Hepatic stellate cell (primary cell): ENCODE results near the gene C12orf75.
"Not testable (repeated sequence)": the region's sequence is repeated elsewhere in the genome, so short reads cannot be mapped to it uniquely, and the experiment has no call there.

Experiments
- DNase-seq: peaks from one replicate; pipeline ENCODE4 v3.0.0; 2011; ENCODE audit warnings: low spot score

The C12orf75 gene

DNA sequence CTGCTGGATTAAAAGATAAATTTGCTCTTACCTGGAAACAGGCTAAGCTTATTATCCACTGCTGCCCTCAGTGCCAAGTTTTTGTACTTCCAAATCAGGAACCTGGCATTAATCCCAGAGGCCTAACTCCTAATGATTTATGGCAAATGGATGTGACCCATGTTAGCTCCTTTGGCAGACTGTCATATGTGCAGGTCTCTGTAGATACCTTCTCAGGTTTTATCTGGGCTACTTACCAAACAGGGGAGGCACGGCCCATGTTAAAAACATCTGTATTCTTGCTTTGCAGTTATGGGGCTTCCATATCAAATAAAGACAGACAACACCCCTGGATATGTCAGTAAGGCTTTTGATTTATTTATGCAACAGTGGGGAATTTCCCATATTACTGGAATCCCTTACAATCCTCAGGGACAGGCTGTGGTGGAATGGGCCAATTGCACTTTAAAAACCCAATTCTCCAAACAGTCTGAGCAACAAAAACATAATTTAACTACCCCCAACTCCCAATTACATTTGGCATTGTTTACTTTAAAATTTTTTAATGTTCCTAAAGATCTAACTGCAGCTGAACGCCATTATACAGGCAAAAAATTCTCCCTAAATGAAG, 19.9 kb upstream of the C12orf75 start:
- not testable (repeated sequence) for DNase-seq

GRCh38 chr12:105311936-105312335, 18.6 kb upstream of the C12orf75 start:
- not testable (repeated sequence) for DNase-seq

- not testable (repeated sequence) for DNase-seq
These were observed 16.7 kb upstream of the C12orf75 start for GRCh38 chr12:105313755-105314154.

GRCh38 chr12:105315130-105315529, 15.4 kb upstream of the C12orf75 start:
- DNase-seq: no peak

GRCh38 chr12:105315726-105316125, 14.8 kb upstream of the C12orf75 start:
- no peak for DNase-seq

GRCh38 chr12:105316931-105317852, 13.3 kb upstream of the C12orf75 start:
- DNase-seq: no peak

- no peak for DNase-seq
These were observed 12.4 kb upstream of the C12orf75 start for GRCh38 chr12:105317942-105318621.

GRCh38 chr12:105318651-105319483, 11.6 kb upstream of the C12orf75 start:
- no peak for DNase-seq

GRCh38 chr12:105319691-105320209, 10.7 kb upstream of the C12orf75 start:
- no peak for DNase-seq

DNA sequence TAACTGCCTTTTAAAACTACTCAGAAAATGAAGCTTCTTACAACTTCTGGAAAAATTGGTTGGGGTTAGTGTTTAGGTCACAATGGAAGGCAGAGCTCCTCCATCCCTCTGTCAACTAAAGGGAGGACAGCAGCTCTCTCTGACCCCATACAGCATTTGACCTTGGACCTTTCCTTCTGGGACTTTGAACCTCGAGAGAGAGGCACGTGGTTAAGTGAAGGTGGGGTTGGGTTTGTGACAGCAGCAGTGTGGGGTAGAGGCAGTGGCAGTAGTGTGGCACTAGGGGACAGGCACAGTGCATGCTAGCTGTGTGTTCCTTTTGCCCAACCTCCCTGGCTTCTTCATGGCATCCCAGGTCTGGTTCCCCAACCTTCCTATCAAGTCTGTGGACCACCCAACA, 9.4 kb upstream of the C12orf75 start:
- DNase-seq: no peak

DNA sequence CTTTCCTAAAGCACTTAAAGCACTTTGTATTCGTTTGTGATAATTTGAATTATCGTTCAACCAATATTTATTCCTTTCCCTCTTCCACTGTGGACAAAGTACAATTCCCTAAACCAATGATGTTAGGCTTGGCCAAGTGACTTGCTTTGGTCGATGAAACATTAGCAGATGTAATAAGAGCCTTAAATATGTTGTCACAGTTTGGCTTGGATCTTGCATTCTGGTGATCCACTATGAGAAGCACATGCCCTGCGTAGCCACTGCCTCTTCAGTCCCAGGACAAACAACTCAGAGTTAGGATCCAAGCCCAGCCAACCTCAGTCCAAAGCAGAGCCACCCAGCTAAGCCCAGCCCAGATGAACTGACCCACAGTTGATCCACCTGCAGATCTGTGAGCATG, 8.4 kb upstream of the C12orf75 start:
- no peak for DNase-seq

DNA sequence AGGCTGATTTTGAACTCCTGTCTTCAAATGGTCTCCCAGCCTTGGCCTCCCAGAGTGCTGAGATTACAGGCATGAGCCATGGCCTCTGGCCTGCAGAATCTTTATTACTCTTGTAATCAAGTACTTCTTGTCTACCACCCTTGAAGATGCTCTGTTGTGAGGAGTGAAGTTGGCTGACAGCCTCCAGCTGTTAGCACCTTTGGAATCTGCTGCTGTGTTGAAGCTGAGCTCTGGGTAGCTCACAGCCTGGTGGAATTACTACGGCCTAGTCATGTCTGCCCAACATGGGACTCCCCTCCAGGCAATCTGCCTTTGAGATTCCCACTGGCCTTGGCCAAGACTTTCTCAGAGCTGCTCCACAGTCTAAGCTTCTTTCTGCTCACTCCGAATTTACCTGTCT, 5.8 kb upstream of the C12orf75 start:
- no peak for DNase-seq

DNA sequence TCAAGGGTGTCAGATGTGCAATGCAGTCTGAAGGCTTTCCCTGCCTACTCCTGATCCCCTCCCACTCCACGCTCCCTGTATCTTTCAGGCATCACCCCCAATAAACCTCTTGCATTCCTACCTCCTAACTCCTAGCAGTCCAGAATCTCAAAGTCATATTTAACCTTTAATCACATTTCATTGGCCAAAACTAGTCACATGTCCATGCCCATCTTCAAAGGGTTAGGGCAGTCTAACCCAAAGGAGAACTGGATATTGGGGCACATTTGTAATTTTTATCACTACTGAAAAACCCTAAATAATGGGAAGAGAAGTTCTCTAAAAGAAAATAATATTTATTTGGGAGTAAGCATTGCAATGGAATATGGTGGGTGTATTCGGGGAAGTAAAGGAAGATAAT, 5.4 kb upstream of the C12orf75 start:
- no peak for DNase-seq

DNA sequence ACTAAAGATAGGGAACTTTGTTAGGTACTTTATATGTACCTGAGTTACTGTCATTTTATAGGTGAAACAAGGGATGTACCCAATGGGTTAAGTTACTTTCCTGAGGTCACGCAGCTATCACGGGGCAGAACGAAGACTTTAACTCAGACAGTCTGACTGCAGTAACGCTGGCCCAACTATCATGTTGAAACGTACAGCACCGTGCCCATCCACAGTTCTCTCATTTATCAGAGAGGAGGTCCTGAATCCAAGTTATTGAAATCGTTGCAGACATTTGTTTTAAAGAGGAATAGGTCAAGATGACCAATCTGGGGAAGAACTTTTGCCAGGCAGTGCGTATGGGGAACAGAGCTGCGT, 587 bp upstream of the C12orf75 start:
- no peak for DNase-seq

DNA sequence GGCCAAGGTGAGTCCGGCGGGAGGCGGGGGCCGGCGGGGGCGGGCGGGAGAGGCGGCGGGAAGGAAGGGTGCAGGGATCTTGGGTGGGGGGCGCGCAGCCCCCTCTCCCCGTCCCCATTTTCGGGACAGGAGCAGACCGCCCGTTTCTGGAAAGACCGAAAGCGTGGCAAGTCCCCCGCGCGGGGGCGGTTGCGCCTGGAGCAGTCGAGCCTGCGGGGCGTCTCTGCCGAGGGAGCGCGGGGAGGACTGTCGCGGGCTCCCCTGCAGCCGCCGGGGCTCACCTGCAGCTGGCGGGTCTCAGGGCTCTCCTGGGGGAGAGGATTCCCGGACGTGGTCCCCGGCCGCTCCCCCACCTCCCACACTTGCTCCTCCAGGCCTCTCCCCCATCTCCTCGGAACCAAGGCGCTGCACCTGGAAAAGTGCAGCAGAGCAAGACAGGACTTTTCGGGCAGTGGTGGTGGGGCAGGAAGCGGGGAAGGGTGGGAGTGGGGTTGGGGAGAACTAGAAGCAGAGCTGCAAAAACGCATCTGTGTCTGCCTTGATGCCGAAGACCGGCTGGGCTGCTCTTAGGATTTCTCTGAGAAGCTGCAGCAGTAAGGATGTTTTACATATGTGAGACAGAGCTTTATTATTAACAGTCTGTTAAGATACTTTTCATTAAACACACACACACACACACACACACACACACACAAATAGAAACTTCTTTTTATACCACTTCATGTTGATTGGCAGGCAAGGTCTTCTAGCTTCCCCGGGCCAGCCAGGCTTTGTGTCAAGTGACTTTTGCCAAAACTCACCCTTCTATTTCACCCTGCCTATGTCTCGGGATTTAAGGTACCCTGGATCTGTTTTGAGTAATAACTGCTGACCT, 677 bp downstream of the C12orf75 start:
- peak; percentile 45 for DNase-seq

GRCh38 chr12:105331805-105332251, 1.3 kb downstream of the C12orf75 start:
- DNase-seq: no peak

- not testable (repeated sequence) for DNase-seq
These were observed 1.8 kb downstream of the C12orf75 start for GRCh38 chr12:105332286-105332685.

DNA sequence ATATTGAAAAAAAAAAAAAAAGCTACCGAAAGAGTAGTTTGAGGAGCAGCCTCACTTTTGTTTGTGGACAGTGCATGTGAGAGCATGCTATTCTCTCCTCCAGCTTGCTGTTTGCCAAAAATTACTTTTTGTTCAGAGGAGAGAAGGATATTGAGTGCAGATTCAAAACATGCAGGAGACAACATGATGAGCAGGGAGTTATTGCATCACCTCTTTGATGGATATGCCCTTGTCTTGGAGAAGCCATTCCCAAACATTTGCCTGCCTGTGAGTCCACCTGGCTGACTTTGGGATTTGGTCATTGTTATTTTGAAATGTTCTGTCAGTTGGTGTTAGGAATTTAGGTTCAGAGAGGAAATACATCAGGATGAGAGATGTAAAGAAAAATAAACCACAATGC, 2.4 kb downstream of the C12orf75 start:
- DNase-seq: no peak

DNA sequence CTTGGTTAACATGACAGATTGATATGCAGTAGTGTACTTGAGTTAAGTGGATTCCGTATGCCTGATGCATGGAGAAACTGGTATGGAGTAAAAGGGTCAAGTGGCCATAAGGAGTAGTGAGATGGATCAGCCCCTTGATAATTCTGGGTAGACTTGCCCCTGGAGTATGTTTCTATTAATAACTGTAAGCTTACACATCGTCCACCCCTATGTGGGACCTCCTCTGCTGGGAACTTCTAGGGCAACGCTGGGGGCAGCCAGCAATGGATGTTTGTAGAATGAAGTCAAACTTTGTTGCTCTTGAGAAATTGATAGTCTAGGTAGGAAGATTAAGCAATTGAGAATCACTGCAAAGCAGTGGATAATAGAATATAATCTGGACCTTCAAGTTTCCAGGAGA, 3.5 kb downstream of the C12orf75 start:
- peak; percentile 38 for DNase-seq

DNA sequence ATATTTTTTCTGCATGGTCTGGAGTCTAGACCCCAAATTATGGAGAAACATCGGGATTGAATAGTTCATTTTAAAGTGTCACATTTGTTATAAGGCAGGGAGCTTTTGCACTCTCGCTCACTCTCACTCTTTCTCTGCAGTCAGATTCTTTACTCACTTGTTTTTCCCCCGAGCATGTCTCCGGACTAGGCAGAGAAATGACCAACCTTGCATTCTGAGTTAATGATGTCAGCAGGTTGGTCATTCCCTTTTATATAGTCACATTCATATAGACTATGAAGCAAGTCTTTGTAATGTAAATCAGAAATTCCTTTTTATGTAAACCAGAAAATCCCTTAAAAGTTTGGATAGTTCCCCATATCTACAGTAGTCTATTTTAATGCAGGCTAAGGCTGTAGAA, 4.1 kb downstream of the C12orf75 start:
- peak; percentile 34 for DNase-seq

DNA sequence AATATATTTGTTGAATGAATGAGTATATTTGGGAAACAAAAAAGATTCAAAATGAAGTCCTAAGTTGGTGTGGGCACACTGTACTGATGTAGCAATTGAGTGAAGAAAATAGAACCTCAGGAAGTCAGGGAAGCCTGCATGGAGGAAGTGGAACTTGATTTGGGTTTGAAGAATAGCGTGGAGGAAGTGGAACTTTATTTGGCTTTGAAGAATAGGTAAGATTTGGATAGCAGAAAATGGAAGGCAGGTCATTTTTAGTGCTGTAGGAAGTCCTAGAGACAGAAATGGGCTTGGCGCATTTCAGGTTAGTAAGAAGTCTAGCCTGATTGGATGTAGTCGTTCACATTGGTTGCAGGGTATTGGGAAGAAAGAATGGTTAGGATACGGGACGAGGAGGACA, 5.4 kb downstream of the C12orf75 start:
- no peak for DNase-seq
